HUES48 (cell line): Measurements from ENCODE around the gene KIAA1191.
"Not testable (repeated sequence)": the region's sequence is repeated elsewhere in the genome, so short reads cannot be mapped to it uniquely, and the experiment has no call there.

Experiments used
- H3K27ac ChIP-seq: one replicate; pipeline ENCODE4 v1.7.0; 2013; ENCODE audit warnings: low read depth, low read length, inconsistent platforms
- H3K27me3 ChIP-seq: 2 replicates; pipeline ENCODE4 v1.6.1; 2013; ENCODE audit warnings: mild to moderate bottlenecking, low read length; ENCODE audit not compliant: control insufficient read depth, insufficient read depth
- H3K36me3 ChIP-seq: 2 replicates; pipeline ENCODE4 v1.6.1; 2013; ENCODE audit warnings: low read length; ENCODE audit not compliant: control insufficient read depth, insufficient read depth
- H3K4me1 ChIP-seq: 2 replicates; pipeline ENCODE4 v1.6.1; 2013; ENCODE audit warnings: mild to moderate bottlenecking, low read length; ENCODE audit not compliant: control insufficient read depth, insufficient read depth
- H3K4me3 ChIP-seq: 2 replicates; pipeline ENCODE4 v1.5.1; 2013; ENCODE audit warnings: mild to moderate bottlenecking, low read depth, low read length
- H3K9ac ChIP-seq: 2 replicates; pipeline ENCODE4 v1.6.1; 2013; ENCODE audit warnings: mild to moderate bottlenecking, low read depth, low read length, moderate library complexity
- H3K9me3 ChIP-seq: 2 replicates; pipeline ENCODE4 v1.6.1; 2013; ENCODE audit warnings: low read length; ENCODE audit not compliant: control insufficient read depth, insufficient read depth

The KIAA1191 gene, protein sequence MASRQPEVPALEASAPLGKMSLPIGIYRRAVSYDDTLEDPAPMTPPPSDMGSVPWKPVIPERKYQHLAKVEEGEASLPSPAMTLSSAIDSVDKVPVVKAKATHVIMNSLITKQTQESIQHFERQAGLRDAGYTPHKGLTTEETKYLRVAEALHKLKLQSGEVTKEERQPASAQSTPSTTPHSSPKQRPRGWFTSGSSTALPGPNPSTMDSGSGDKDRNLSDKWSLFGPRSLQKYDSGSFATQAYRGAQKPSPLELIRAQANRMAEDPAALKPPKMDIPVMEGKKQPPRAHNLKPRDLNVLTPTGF

DNA sequence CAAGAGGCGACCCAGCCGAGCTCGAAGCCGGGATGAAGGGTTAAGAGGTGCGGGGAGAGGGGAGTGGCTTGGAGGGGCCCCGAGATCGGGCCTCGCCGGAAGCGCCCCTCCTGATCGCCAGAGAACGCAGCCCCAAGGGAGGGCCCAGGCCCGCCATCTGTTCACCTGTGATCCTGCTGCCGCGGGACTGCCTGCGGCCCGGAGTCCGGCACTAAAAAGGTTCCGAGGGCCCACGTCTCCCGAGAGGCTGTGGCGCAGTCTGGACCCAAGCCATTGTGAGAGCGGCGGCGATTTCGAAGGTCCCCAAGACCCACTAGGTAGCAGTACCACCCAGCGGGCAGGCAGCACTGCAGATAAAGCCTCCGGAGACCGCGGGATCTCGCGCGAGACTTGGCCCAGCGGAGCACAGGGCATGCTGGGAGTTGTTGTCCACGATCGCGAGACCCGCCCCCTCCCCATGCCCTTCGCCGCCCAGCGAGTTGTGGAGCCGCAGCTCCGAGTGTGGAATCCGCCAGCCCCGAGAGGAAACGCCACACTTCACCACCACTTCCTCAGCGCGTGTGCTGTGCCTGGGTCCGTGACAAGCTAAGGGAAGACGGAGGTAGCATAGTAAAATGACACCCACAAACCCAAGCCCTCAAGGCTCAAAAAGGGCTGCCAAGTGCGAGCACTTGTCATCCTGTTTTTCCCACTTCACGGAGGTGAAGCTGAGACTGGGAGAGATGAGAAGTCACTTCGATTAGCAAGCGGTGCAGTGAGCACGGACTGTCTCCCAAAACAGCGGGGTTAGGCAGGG, at the start of gene KIAA1191:
Gene KIAA1191 (minus strand): TSS at position 328 of the 796 bp plus-strand sequence. CDS start 2,256 bp downstream, outside the sequence.
- Histone ChIP-seq H3K4me3 (peak within 1 kb of the TSS; percentile 98), H3K27ac (peak within 1 kb of the TSS; percentile 90), H3K4me1 (no peaks in the 10 kb centered on the region), H3K9me3 (no peaks in the 10 kb centered on the region), H3K36me3 (peaks cover 24% of the 10 kb centered on the region), H3K27me3 (peaks cover 38% of the 10 kb centered on the region), H3K9ac (peak within 1 kb of the TSS; percentile 94)

DNA sequence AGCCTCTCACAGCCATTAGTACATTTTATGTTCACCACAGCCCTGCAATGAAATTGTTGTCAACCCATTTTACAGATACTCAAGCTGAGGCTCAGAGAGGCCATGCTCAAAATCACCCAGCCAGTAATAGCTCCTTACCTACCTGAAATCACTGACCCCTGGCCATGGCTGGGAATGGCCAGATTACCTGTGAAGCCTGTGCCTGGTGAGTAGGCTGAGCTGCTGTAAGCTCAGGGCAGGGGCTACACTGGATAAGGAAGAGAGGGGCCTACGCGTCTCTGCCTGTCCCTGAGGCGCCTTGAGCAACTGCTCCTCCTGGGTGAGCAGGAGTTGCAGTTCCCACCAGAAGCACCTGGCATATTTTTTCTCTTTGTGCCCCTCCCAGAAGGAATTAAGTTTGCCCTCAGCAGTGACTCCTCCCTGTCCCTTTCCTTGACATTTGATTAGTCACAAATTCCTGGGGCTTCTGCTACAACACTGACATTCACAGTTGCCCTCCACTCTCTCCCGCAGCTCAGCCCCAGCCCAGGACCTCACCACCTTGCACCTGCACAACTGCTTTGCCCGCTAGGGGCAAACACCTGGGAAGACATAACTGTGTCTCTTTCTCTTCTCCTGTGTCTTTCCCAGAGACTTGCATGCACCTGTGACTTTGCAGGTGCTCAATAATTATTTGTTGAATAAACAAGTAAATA, 49.1 kb upstream of the KIAA1191 start:
- Histone ChIP-seq H3K4me3 (no peak overlapping the region), H3K4me1 (no peaks in the 10 kb centered on the region), H3K36me3 (peaks cover 3% of the 10 kb centered on the region; the same call in 1 of the 2 replicates), H3K9me3 (no peaks in the 10 kb centered on the region), H3K9ac (no peak overlapping the region), H3K27me3 (no peaks in the 10 kb centered on the region), H3K27ac (no peak overlapping the region)

DNA sequence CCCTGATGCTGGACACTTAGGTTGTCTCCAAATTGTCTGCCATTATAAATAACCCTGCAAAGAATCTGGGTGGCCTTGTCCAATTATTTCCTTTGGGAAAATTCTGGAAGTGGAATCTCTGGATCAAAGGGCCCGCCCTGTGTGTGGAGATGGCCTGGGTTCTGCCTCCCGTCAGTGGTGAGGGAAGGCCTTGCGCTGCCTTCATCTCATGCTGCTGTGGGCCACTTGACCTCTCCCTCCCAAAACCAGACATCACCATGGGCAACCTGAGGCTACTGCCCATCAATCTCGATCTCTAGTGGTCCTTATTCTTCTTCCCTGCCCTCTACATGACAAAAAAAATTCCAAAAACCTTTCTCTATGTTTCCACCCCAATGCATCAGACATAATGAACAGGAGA, 48.2 kb upstream of the KIAA1191 start:
- no peak overlapping the region for H3K27ac ChIP-seq

DNA sequence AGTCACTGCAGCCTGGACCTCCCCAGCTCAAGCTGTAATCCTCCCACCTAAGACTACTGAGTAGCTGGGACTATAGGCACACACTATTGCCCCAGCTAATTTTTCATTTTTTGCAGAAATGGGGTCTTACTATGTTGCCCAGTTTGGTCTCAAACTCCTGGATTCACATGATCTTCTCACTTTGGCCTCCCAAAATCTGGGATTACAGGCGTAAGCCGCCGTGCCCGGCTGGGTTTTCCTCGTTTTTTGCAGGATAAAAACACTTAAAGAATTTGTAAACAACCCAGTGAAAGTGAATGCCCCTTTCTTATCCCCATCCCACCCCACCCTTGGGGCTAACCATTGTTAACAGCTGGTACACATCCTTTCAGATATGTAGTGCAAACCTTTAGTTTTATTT, 47.0 kb upstream of the KIAA1191 start:
- Histone ChIP-seq H3K4me3 (no peak overlapping the region), H3K9me3 (no peaks in the 10 kb centered on the region), H3K36me3 (peaks cover 3% of the 10 kb centered on the region; the same call in 1 of the 2 replicates), H3K4me1 (no peaks in the 10 kb centered on the region), H3K27me3 (no peaks in the 10 kb centered on the region), H3K9ac (no peak overlapping the region), H3K27ac (no peak overlapping the region)

More for the DNA sequence above, 48.2 kb upstream of the KIAA1191 start:
- peaks cover 3% of the 10 kb centered on the region; the same call in 1 of the 2 replicates for H3K36me3 ChIP-seq
- H3K9me3 ChIP-seq, result no peaks in the 10 kb centered on the region
- no peak overlapping the region for H3K9ac ChIP-seq
- no peaks in the 10 kb centered on the region for H3K27me3 ChIP-seq
- no peaks in the 10 kb centered on the region for H3K4me1 ChIP-seq
- H3K4me3 ChIP-seq, result no peak overlapping the region

DNA sequence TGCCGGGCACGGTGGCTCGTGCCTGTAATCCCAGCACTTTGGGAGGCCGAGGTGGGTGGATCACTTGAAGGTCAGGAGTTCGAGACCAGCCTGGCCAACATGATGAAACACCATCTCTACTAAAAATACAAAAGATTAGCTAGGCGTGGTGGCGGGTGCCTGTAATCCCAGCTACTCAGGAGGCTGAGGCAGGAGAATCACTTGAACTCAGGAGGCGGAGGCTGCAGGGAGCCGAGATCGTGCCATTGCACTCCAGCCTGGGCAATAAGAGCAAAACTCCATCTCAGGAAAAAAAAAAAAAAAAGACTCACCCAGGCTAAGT, 46.6 kb upstream of the KIAA1191 start:
- H3K36me3 ChIP-seq, H3K4me3 ChIP-seq, H3K27ac ChIP-seq, H3K27me3 ChIP-seq, H3K9me3 ChIP-seq, H3K4me1 ChIP-seq, H3K9ac ChIP-seq: not testable (repeated sequence)

DNA sequence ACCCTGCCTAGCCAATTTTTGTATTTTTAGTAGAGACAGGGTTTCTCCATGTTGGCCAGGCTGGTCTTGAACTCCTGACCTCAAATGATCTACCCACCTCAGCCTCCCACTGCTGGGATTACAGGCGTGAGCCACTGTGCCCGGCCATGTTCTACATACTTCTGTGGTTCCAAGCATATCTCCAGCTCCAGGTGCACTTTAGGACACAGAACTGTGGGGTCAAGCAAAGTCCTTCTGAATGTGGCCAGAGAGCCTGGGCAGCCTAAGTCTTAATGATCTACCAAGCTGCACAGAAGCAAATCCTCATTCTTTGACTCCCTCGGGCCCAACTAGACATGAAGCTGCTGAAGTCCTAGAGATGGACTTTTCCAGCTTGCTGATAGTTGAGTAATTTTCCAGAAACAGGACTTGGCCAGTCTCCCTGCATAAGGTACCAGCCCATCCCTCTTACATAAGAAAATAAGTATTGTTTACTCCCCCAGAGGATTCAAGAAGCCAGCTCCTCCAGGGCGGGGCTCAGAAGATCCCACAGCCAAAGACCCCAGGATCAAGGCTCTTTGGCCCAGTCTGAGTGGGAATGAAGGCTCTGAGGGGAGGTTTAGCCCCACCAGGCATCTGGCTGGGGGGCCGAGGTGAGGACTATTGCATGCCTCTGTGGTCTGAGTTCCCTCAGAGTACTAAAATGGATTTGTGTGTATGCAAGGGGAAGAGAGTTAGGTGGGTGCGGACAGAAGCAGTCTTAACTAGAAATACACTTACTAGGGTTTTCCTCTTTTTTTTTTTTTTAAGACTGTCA, 46.1 kb upstream of the KIAA1191 start:
- Histone ChIP-seq H3K4me1 (no peaks in the 10 kb centered on the region), H3K27ac (no peak overlapping the region), H3K4me3 (no peak overlapping the region), H3K9ac (no peak overlapping the region), H3K9me3 (no peaks in the 10 kb centered on the region), H3K36me3 (peaks cover 3% of the 10 kb centered on the region; the same call in 1 of the 2 replicates), H3K27me3 (no peaks in the 10 kb centered on the region)

DNA sequence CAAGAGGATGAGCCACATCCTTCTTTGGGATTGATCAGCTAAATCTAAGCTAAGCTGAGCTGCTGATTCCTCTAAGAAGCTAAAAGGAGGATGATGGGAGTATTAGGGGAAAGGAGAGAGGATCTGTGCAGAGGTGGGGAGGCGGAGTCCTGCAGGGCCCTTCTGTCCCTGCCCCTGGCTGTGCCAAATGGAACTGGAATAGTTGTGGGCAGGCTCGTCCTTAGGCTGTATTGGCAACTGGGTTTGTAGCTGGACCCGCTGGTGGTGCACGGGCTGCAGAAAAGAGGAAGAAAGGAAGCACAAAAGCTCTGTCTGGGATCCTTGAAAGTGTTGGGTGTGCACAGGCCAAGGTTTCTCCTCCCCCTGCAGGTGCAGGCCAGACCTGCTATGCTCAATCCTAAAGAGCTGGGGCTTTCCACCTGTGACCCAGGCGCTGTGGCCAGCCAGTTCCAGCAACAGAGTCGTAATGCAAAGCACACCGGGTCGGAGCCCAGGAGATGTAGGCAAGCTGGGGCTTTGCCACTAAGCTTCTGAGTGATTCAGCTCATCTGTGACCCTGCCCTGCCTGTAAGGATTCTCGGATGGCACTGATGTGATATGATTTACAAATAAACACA, 45.0 kb upstream of the KIAA1191 start:
- H3K27me3 ChIP-seq, result no peaks in the 10 kb centered on the region
- H3K9ac ChIP-seq, result no peak overlapping the region
- no peak overlapping the region for H3K4me3 ChIP-seq
- H3K4me1 ChIP-seq, result no peaks in the 10 kb centered on the region
- H3K27ac ChIP-seq, result no peak overlapping the region
- H3K9me3 ChIP-seq, result no peaks in the 10 kb centered on the region
- peaks cover 3% of the 10 kb centered on the region; the same call in 1 of the 2 replicates for H3K36me3 ChIP-seq

DNA sequence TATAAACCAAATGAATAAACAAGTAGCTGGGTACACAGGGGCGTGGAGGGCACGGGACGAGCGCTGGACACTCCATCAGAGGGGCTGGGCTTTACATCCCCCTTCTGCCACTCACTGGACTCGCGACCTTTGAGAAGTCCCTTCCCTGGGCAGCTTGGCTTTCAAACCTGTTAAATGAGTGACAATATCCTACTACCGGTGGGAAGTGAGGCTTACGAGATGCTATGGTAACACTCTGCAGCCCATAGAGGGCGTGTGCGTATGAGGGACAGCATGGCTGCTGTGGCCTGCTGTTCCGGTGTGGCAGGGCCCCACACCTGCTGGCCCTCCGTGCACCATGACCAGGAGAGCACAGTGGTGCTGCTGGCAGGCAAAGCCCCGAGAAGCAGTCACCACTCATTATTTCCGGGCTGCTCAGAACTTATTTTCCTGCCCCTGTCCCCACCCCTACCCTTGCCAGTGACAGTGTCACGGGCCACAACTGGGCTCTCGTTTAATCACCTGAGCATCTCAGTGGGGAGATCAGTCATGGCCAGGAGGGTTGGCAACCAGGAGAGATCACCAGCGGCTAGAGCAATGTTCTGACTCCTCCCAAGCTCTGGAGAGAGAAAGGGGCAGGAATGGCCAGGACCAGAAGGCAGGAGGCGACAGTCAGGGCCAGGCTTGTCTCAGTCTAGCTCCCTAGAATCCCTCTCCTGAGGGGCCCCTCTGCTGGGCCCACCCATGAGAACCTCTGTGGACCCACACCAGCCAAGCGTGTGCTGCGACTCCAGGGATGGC, 44.3 kb upstream of the KIAA1191 start:
- Histone ChIP-seq H3K27ac (no peak overlapping the region), H3K27me3 (no peaks in the 10 kb centered on the region), H3K4me3 (no peak overlapping the region), H3K36me3 (peaks cover 3% of the 10 kb centered on the region; the same call in 1 of the 2 replicates), H3K4me1 (no peaks in the 10 kb centered on the region), H3K9ac (no peak overlapping the region), H3K9me3 (no peaks in the 10 kb centered on the region)

DNA sequence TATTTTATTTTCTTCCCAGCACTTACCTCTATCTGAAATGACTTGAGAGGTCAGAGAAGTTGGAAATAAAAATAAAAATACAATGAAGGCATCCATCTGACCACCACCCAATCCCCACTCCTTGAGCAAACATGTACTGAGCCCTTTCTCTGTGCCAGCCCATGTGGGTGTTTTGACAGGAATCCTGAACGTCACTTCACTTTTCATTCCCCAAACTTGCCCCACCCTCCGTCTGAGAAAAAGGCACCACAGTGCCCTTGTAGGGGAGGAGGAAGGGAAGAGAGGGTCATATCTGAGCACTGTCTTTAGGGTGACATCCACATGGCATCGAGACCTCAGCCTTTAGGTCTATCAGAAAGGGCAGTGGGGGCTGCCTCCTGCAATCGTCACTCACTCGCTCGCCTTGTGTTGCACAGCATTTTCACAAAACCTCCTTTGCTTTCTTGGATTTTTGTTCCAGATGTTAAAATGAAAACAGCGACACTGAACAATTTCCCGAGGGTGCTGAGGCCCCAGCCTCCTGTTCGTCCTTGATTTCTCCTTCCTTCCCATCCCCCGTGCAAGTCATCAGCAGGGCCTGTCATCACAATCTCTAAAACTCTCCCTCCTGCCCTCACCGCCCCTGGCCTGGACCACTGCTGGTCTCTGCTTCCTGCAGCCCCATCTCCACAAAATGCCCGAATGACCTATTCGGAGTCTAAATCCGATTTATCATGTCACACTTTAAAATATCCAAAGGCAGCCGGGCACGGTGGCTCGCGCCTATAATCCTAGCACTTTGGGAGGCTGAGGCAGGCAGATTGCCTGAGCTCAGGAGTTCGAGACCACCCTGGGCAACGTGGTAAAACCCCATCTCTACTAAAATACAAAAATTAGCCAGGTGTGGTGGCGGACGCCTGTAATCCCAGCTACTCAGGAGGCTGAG, 40.0 kb upstream of the KIAA1191 start:
- no peaks in the 10 kb centered on the region for H3K36me3 ChIP-seq

More for the DNA sequence above, 40.0 kb upstream of the KIAA1191 start:
- Histone ChIP-seq H3K9ac (no peak overlapping the region), H3K27ac (no peak overlapping the region), H3K4me3 (no peak overlapping the region), H3K27me3 (no peaks in the 10 kb centered on the region), H3K4me1 (no peaks in the 10 kb centered on the region), H3K9me3 (no peaks in the 10 kb centered on the region)
